ENCODE data around the gene GARNL3. TPM values are rescaled to one million over a fixed set of nuclear protein-coding genes. Genes with fewer than 3 reads are reported as not detected.

The GARNL3 gene
- total RNA-seq, 1 donor from 2014 or later = 31.4 TPM

GRCh38 chr9:127320115-127320378 lies 55.5 kb downstream of the GARNL3 start:
- Histone ChIP-seq H3K27me3 (no peaks in the 10 kb centered on the region), H3K36me3 (no peaks in the 10 kb centered on the region), H3K4me1 (peaks cover 7% of the 10 kb centered on the region), H3K9me3 (no peaks in the 10 kb centered on the region), H3K27ac (no peak overlapping the region), H3K4me3 (no peak overlapping the region)
- intact Hi-C loops (cut with DNase I) = no loop called here
- TF ChIP-seq POLR2AphosphoS5 (IDR thresholded peaks at IDR 0.05; ENCODE audit: insufficient read depth in 1 of 2, low read depth in 1 of 2) (no peak), POLR2A (IDR thresholded peaks at IDR 0.05) (no peak)
- TF ChIP-seq, protein P1, sequence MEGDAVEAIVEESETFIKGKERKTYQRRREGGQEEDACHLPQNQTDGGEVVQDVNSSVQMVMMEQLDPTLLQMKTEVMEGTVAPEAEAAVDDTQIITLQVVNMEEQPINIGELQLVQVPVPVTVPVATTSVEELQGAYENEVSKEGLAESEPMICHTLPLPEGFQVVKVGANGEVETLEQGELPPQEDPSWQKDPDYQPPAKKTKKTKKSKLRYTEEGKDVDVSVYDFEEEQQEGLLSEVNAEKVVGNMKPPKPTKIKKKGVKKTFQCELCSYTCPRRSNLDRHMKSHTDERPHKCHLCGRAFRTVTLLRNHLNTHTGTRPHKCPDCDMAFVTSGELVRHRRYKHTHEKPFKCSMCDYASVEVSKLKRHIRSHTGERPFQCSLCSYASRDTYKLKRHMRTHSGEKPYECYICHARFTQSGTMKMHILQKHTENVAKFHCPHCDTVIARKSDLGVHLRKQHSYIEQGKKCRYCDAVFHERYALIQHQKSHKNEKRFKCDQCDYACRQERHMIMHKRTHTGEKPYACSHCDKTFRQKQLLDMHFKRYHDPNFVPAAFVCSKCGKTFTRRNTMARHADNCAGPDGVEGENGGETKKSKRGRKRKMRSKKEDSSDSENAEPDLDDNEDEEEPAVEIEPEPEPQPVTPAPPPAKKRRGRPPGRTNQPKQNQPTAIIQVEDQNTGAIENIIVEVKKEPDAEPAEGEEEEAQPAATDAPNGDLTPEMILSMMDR (IDR thresholded peaks at IDR 0.05) = no peak
- no peak for DNase-seq (ENCODE audit: extremely low spot score in 2 of 2)

- intact Hi-C loops (cut with DNase I) = no loop called here
- Histone ChIP-seq H3K4me1 (peaks cover 7% of the 10 kb centered on the region), H3K9me3 (no peaks in the 10 kb centered on the region), H3K4me3 (no peak overlapping the region), H3K36me3 (no peaks in the 10 kb centered on the region), H3K27me3 (no peaks in the 10 kb centered on the region), H3K27ac (no peak overlapping the region)
- TF ChIP-seq POLR2AphosphoS5 (IDR thresholded peaks at IDR 0.05; ENCODE audit: insufficient read depth in 1 of 2, low read depth in 1 of 2) = no peak
- TF ChIP-seq POLR2A (IDR thresholded peaks at IDR 0.05) = no peak
- TF ChIP-seq, protein P1 (IDR thresholded peaks at IDR 0.05) = no peak
- no peak for DNase-seq (ENCODE audit: extremely low spot score in 2 of 2)
Measured at GRCh38 chr9:127323393-127323792, 58.8 kb downstream of the GARNL3 start.

DNA sequence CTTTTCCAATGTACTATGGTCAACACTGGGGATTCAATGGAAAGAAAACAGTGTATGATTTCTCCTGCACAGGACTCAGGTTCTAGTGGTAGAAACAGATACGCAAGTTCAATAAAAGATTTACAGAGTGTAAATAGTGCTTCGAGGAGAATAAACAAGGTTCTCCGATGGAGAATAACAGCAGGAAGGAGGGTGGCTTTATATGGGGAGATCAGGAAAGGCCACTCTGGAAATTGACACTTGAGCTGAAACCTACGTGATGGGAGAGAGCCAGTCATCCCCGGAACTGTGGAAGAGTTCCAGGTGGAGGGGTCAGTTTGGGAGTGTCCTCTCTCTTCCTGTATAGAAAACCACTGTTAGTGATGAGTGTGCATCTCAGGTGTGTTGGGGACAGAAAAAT lies 65.9 kb downstream of the GARNL3 start:
- intact Hi-C loops (cut with DNase I) = loop anchor here (10.0 kb wide), 1 partner anchor 106 kb away; no protein-coding TSS in a partner anchor
- no peak for TF ChIP-seq POLR2A (IDR thresholded peaks at IDR 0.05)
- H3K4me3 ChIP-seq = no peak overlapping the region
- H3K36me3 ChIP-seq = no peaks in the 10 kb centered on the region
- no peak for DNase-seq (ENCODE audit: extremely low spot score in 2 of 2)
- H3K27me3 ChIP-seq = no peaks in the 10 kb centered on the region
- no peaks in the 10 kb centered on the region for H3K9me3 ChIP-seq
- peaks cover 28% of the 10 kb centered on the region for H3K4me1 ChIP-seq
- no peak overlapping the region for H3K27ac ChIP-seq

DNA sequence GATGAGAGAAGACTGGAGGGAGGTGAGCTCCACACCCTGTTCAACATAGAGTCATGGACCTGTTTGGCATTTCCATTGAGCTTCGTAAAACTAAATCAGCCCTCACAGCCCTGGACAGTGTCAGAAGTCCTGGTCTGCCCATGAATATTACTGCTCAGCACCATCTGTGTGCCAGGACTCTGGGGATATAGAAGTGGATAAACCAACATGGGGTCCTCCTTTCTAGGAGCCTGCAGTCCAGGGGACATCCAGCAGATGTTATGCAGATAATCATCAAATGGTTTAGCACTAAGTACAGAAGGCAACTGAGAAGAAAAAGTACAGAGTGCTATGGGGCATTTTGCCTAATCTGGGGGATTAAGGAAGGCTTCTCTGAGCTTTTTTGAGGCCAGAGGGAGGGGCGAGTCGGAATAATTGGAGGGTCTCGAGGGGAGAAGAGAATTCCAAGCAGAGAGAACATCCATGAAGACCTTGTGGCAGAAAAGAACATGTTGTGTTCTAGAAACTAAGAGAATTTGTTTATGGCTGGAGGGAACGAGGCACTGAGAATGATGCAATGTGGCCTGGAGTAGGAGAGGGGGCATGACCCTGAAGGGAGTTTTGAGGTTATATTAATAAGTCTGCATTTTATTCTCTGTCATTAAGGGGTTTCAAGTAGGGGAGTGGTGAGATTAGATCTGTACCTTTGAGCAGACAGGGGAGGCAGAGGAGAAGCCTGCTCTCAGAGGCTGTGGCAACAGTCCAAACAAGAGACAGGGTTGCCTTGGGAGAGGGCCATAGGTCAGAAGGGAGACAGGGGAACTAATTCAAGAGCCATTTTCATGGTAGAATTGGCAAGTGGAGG lies 68.9 kb downstream of the GARNL3 start:
- Histone ChIP-seq H3K4me1 (peaks cover 52% of the 10 kb centered on the region), H3K9me3 (no peaks in the 10 kb centered on the region), H3K4me3 (no peak overlapping the region), H3K36me3 (no peaks in the 10 kb centered on the region), H3K27me3 (no peaks in the 10 kb centered on the region), H3K27ac (peak overlapping the region; percentile 90)
- TF ChIP-seq POLR2AphosphoS5 (IDR thresholded peaks at IDR 0.05; ENCODE audit: insufficient read depth in 1 of 2, low read depth in 1 of 2) (peak in 1 of 2 donors; percentile 53), POLR2A (IDR thresholded peaks at IDR 0.05) (no peak)
- TF ChIP-seq, protein P1 (IDR thresholded peaks at IDR 0.05) = no peak
- peak in 1 of 2 donors; percentile 87 for DNase-seq (ENCODE audit: extremely low spot score in 2 of 2)
- intact Hi-C loops (cut with DNase I) = loop anchor here (10.0 kb wide), 1 partner anchor 109 kb away; no protein-coding TSS in a partner anchor

- peaks cover 52% of the 10 kb centered on the region for H3K4me1 ChIP-seq
- H3K27me3 ChIP-seq = no peaks in the 10 kb centered on the region
- TF ChIP-seq POLR2AphosphoS5 (IDR thresholded peaks at IDR 0.05; ENCODE audit: insufficient read depth in 1 of 2, low read depth in 1 of 2) = no peak
- TF ChIP-seq POLR2A (IDR thresholded peaks at IDR 0.05) = no peak
- TF ChIP-seq, protein P1 (IDR thresholded peaks at IDR 0.05) = no peak
- no peak for DNase-seq (ENCODE audit: extremely low spot score in 2 of 2)
- H3K4me3 ChIP-seq = no peak overlapping the region
- no peaks in the 10 kb centered on the region for H3K9me3 ChIP-seq
- no peaks in the 10 kb centered on the region for H3K36me3 ChIP-seq
- peak overlapping the region; percentile 90 for H3K27ac ChIP-seq
- intact Hi-C loops (cut with DNase I) = loop anchor here (10.0 kb wide), 1 partner anchor 110 kb away; no protein-coding TSS in a partner anchor
Measured at GRCh38 chr9:127334725-127335124, 70.2 kb downstream of the GARNL3 start.

Data from vagina (tissue), 2 donors.